Ureter (tissue), 1 donor: ENCODE results near the gene SPATA31A3. TPM values are rescaled to one million over a fixed set of nuclear protein-coding genes. Genes with fewer than 3 reads are reported as not detected.
"Not testable (repeated sequence)": the region's sequence is repeated elsewhere in the genome, so short reads cannot be mapped to it uniquely, and the experiment has no call there.

Experiments used
- DNase-seq: peaks from one replicate; pipeline ENCODE4 v3.0.0-alpha.2; 2020; ENCODE audit warnings: low spot score
- total RNA-seq: library from RNA; stranded (reverse); gene quantifications from one replicate; pipeline ENCODE4 v1.2.4, GENCODE V29; 2023
- donor health status: DM: yes; HTN: yes; CAD: no.

The SPATA31A3 gene
- total RNA-seq = not detected

GRCh38 chr9:66992450-66992849, at the start of gene SPATA31A3:
Gene SPATA31A3, minus strand, starts transcription at chr9:66992550. Its CDS starts 29 bp downstream, at chr9:66992521.
- DNase-seq = not testable (repeated sequence)

- not testable (repeated sequence) for DNase-seq
Observed at GRCh38 chr9:66952576-66952975, 39.8 kb downstream of the SPATA31A3 start.

GRCh38 chr9:66942400-66943155, 49.8 kb downstream of the SPATA31A3 start:
- DNase-seq = not testable (repeated sequence)

GRCh38 chr9:66939878-66940830, 52.2 kb downstream of the SPATA31A3 start:
- not testable (repeated sequence) for DNase-seq

GRCh38 chr9:66938322-66938721, 54.0 kb downstream of the SPATA31A3 start:
- not testable (repeated sequence) for DNase-seq

GRCh38 chr9:66937662-66938061, 54.7 kb downstream of the SPATA31A3 start:
- DNase-seq = not testable (repeated sequence)

Other genes with a start within 250 kb of the SPATA31A3 start
- 11.3 TPM for gene ZNF658, start 91.8 kb downstream of the SPATA31A3 start, total RNA-seq